Parathyroid adenoma (tissue), 2 donors: ENCODE results near the gene DCAF5.

Experiments
- H2AFZ ChIP-seq: fragments of 300-600 bp; sonication (generic); one replicate; pipeline ENCODE4 v1.7.0; 2017; ENCODE audit warnings: antibody characterized with exemption, mild to moderate bottlenecking
- H3K27ac ChIP-seq: fragments of 300-600 bp; sonication (generic); one replicate; pipeline ENCODE4 v1.7.0; 2017
- H3K27me3 ChIP-seq: fragments of 300-600 bp; sonication (generic); one replicate; pipeline ENCODE4 v1.7.0; 2017; ENCODE audit warnings: low read length; ENCODE audit not compliant: control insufficient read depth, insufficient read depth
- H3K36me3 ChIP-seq: fragments of 300-600 bp; sonication (generic); one replicate; pipeline ENCODE4 v1.7.0; 2017; ENCODE audit warnings: low read length; ENCODE audit not compliant: control insufficient read depth, insufficient read depth
- H3K4me1 ChIP-seq: fragments of 300-600 bp; sonication (generic); one replicate; pipeline ENCODE4 v1.7.0; 2017; ENCODE audit warnings: control low read depth
- H3K4me2 ChIP-seq: fragments of 300-600 bp; sonication (generic); one replicate; pipeline ENCODE4 v1.7.0; 2017; ENCODE audit warnings: low read length
- H3K4me3 ChIP-seq: fragments of 300-600 bp; sonication (generic); one replicate; pipeline ENCODE4 v1.7.0; 2017; ENCODE audit warnings: low read depth, low read length
- H3K79me2 ChIP-seq: fragments of 300-600 bp; sonication (generic); one replicate; pipeline ENCODE4 v1.7.0; 2017; ENCODE audit warnings: control low read depth
- H3K9ac ChIP-seq: fragments of 300-600 bp; sonication (generic); one replicate; pipeline ENCODE4 v1.7.0; 2017; ENCODE audit warnings: mild to moderate bottlenecking
- H3K9me3 ChIP-seq: fragments of 300-600 bp; sonication (generic); one replicate; pipeline ENCODE4 v1.7.0; 2017; ENCODE audit warnings: low read length; ENCODE audit not compliant: control insufficient read depth
- TF ChIP-seq, protein P1 (sequence below): fragments of 300-600 bp; sonication (generic); IDR thresholded peaks from one replicate; pipeline ENCODE4 v1.7.0; 2017; ENCODE audit warnings: antibody characterized with exemption, mild to moderate bottlenecking
- donor health status: primary hyperparathyroidism.

Gene DCAF5

GRCh38 chr14:69010648-69011047 lies 142.3 kb downstream of the DCAF5 start:
- Histone ChIP-seq H3K79me2 (no peaks in the 10 kb centered on the region), H3K4me3 (no peak overlapping the region), H3K9ac (no peak overlapping the region), H3K4me1 (no peaks in the 10 kb centered on the region), H3K9me3 (no peaks in the 10 kb centered on the region), H3K36me3 (no peaks in the 10 kb centered on the region), H2AFZ (no peak overlapping the region), H3K4me2 (no peak overlapping the region), H3K27me3 (no peaks in the 10 kb centered on the region), H3K27ac (no peak overlapping the region)
- TF ChIP-seq, protein P1, sequence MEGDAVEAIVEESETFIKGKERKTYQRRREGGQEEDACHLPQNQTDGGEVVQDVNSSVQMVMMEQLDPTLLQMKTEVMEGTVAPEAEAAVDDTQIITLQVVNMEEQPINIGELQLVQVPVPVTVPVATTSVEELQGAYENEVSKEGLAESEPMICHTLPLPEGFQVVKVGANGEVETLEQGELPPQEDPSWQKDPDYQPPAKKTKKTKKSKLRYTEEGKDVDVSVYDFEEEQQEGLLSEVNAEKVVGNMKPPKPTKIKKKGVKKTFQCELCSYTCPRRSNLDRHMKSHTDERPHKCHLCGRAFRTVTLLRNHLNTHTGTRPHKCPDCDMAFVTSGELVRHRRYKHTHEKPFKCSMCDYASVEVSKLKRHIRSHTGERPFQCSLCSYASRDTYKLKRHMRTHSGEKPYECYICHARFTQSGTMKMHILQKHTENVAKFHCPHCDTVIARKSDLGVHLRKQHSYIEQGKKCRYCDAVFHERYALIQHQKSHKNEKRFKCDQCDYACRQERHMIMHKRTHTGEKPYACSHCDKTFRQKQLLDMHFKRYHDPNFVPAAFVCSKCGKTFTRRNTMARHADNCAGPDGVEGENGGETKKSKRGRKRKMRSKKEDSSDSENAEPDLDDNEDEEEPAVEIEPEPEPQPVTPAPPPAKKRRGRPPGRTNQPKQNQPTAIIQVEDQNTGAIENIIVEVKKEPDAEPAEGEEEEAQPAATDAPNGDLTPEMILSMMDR: no peak

DNA sequence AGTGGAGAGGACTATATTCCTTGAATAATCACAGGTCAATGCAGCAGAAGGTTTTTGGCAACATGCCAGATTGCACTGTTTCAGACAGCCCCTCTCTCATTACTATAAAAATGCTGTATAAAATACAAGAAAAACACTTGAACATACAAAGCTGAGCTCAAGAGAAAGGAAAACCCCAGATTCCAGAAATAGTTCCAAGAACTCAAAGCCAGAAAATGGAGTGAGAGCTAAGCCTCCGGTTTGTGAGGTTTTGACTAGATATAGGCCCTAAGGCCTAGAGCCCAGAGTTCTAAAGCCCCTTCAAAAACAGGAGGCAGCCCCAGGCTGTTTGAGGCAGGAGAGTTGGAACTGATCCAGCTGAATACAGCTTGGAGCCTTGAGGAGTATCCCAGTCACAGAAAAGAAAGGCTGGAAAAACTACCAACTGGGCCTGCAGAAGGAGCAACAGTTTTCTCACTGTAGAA lies 144.5 kb downstream of the DCAF5 start:
- Histone ChIP-seq H3K4me3 (no peak overlapping the region), H3K4me2 (no peak overlapping the region), H3K27me3 (no peaks in the 10 kb centered on the region), H3K27ac (no peak overlapping the region), H2AFZ (no peak overlapping the region), H3K36me3 (no peaks in the 10 kb centered on the region), H3K9me3 (no peaks in the 10 kb centered on the region), H3K79me2 (no peaks in the 10 kb centered on the region), H3K9ac (no peak overlapping the region), H3K4me1 (no peaks in the 10 kb centered on the region)
- TF ChIP-seq, protein P1: no peak

GRCh38 chr14:69006346-69006745 lies 146.6 kb downstream of the DCAF5 start:
- H3K4me3 ChIP-seq: no peak overlapping the region
- no peaks in the 10 kb centered on the region for H3K4me1 ChIP-seq
- H2AFZ ChIP-seq: no peak overlapping the region
- H3K27ac ChIP-seq: no peak overlapping the region
- no peaks in the 10 kb centered on the region for H3K27me3 ChIP-seq
- no peaks in the 10 kb centered on the region for H3K79me2 ChIP-seq
- H3K4me2 ChIP-seq: no peak overlapping the region
- H3K9ac ChIP-seq: no peak overlapping the region
- no peaks in the 10 kb centered on the region for H3K36me3 ChIP-seq
- H3K9me3 ChIP-seq: no peaks in the 10 kb centered on the region
- TF ChIP-seq, protein P1: no peak

DNA sequence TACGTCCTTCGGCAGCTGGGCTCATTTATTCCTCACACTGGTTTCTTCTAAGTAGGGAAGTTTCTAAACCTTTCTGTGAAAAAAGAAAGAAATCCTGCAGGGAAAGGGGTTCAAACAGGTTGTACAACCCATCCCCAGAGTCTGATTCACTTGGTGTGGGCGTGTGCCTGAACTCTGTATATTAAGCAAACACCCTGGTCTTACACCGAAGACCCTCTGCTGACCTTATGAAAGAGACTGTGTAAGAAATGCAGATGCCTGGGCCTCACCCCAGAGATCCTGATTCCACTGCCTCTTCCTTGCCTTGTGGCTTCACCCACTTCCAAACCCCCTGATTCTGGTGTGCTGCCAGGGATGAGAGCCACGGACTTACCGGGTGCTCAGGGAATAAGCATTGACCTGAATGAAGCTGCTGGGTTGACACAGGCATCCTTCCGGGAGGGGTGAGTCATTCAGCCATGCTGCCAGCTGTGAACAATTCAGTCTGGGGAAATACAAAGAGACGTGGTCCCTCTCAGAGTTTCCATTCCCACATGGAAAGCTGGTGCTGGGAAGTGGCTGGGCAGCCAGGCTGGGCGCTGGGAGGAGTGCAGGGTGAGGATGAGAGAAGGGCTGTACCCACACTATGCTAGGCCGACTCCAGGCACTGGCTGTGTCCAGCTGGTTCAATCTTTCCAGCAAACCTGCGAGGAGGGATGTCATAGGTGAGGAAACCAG lies 147.3 kb downstream of the DCAF5 start:
- Histone ChIP-seq H3K79me2 (no peaks in the 10 kb centered on the region), H3K9ac (no peak overlapping the region), H3K27me3 (no peaks in the 10 kb centered on the region), H3K36me3 (no peaks in the 10 kb centered on the region), H3K4me2 (no peak overlapping the region), H3K9me3 (no peaks in the 10 kb centered on the region), H3K4me3 (no peak overlapping the region), H2AFZ (no peak overlapping the region), H3K27ac (no peak overlapping the region), H3K4me1 (no peaks in the 10 kb centered on the region)
- TF ChIP-seq, protein P1: no peak
